ENCODE measurements around the gene EIF3L.

EIF3L gene

GRCh38 chr22:37844904-37845329 lies 4.3 kb upstream of the EIF3L start:
- H3K4me3 ChIP-seq (ENCODE audit: low read depth, low read length), result peak overlapping the region; percentile 77
- TF ChIP-seq CTCF (IDR thresholded peaks at IDR 0.05; ENCODE audit: low read depth, low read length, missing control alignments), result no peak
- no peak for DNase-seq (ENCODE audit: low read depth)

- DNase-seq (ENCODE audit: low read depth), result no peak
- H3K4me3 ChIP-seq (ENCODE audit: low read depth, low read length), result no peak overlapping the region
- no peak for TF ChIP-seq CTCF (IDR thresholded peaks at IDR 0.05; ENCODE audit: low read depth, low read length, missing control alignments)
These were observed 2.8 kb upstream of the EIF3L start for GRCh38 chr22:37846433-37846832.

- TF ChIP-seq CTCF (IDR thresholded peaks at IDR 0.05; ENCODE audit: low read depth, low read length, missing control alignments), result no peak
- H3K4me3 ChIP-seq (ENCODE audit: low read depth, low read length), result peak overlapping the region; percentile 78
- no peak for DNase-seq (ENCODE audit: low read depth)
These were observed 581 bp upstream of the EIF3L start for GRCh38 chr22:37848587-37849088.

- no peak overlapping the region for H3K4me3 ChIP-seq (ENCODE audit: low read depth, low read length)
- TF ChIP-seq CTCF (IDR thresholded peaks at IDR 0.05; ENCODE audit: low read depth, low read length, missing control alignments), result no peak
- no peak for DNase-seq (ENCODE audit: low read depth)
These were observed 1.6 kb downstream of the EIF3L start for GRCh38 chr22:37850801-37851200.

- no peak for DNase-seq (ENCODE audit: low read depth)
- no peak for TF ChIP-seq CTCF (IDR thresholded peaks at IDR 0.05; ENCODE audit: low read depth, low read length, missing control alignments)
- no peak overlapping the region for H3K4me3 ChIP-seq (ENCODE audit: low read depth, low read length)
These were observed 3.2 kb downstream of the EIF3L start for GRCh38 chr22:37852418-37852817.

GRCh38 chr22:37854946-37855345 lies 5.7 kb downstream of the EIF3L start:
- DNase-seq (ENCODE audit: low read depth), result no peak
- H3K4me3 ChIP-seq (ENCODE audit: low read depth, low read length), result no peak overlapping the region
- no peak for TF ChIP-seq CTCF (IDR thresholded peaks at IDR 0.05; ENCODE audit: low read depth, low read length, missing control alignments)

- DNase-seq (ENCODE audit: low read depth), result no peak
- no peak for TF ChIP-seq CTCF (IDR thresholded peaks at IDR 0.05; ENCODE audit: low read depth, low read length, missing control alignments)
- H3K4me3 ChIP-seq (ENCODE audit: low read depth, low read length), result no peak overlapping the region
These were observed 6.2 kb downstream of the EIF3L start for GRCh38 chr22:37855462-37855861.
